HepG2 (cell line): Measurements from ENCODE around the gene FAM118A. TPM values are rescaled to one million over a fixed set of nuclear protein-coding genes. Genes with fewer than 3 reads are reported as not detected.

Experiments
- BCL6 ChIP-seq: IDR thresholded peaks from 2 replicates; pipeline ENCODE4 v1.6.1; 2016; ENCODE audit warnings: missing genetic modification reagents, missing compliant biosample characterization
- FIP1L1 ChIP-seq: fragments of 200-400 bp; formaldehyde crosslinking; IDR thresholded peaks from 2 replicates; pipeline ENCODE4 v1.6.1; 2018; ENCODE audit warnings: low read depth, mild to moderate bottlenecking, low read length, moderate library complexity, borderline replicate concordance; ENCODE audit not compliant: insufficient read depth
- FOXK2 ChIP-seq: fragments of 450-650 bp; IDR thresholded peaks from 2 replicates; pipeline ENCODE4 v1.6.1; 2016
- GATAD2A ChIP-seq: IDR thresholded peaks from 2 replicates; pipeline ENCODE4 v1.6.1; 2016
- HNRNPUL1 ChIP-seq: fragments of 200-400 bp; formaldehyde crosslinking; IDR thresholded peaks from 2 replicates; pipeline ENCODE4 v1.6.1; 2017; ENCODE audit warnings: low read depth, mild to moderate bottlenecking, low read length, moderate library complexity
- HOXA7 ChIP-seq: sonication (generic); formaldehyde crosslinking; IDR thresholded peaks from 2 replicates; pipeline ENCODE4 v1.8.1; 2022; ENCODE audit warnings: mild to moderate bottlenecking, missing genetic modification reagents, moderate library complexity
- JARID2 ChIP-seq: sonication (generic); formaldehyde crosslinking; IDR thresholded peaks from 2 replicates; pipeline ENCODE4 v1.8.1; 2023; ENCODE audit warnings: missing genetic modification reagents, inconsistent platforms; ENCODE audit not compliant: insufficient replicate concordance
- KLF13 ChIP-seq: sonication (generic); formaldehyde crosslinking; IDR thresholded peaks from 2 replicates; pipeline ENCODE4 v1.4.0; 2020; ENCODE audit warnings: mild to moderate bottlenecking, missing genetic modification reagents
- MEIS2 ChIP-seq: sonication (generic); formaldehyde crosslinking; IDR thresholded peaks from 2 replicates; pipeline ENCODE4 v1.9.0; 2021; ENCODE audit warnings: mild to moderate bottlenecking, missing genetic modification reagents
- NR1H2 ChIP-seq: sonication (generic); formaldehyde crosslinking; IDR thresholded peaks from 2 replicates; pipeline ENCODE4 v1.8.1; 2022; ENCODE audit warnings: low read depth, missing genetic modification reagents, borderline replicate concordance
- PCBP2 ChIP-seq: fragments of 200-400 bp; formaldehyde crosslinking; optimal IDR thresholded peaks from 2 replicates; pipeline ENCODE3; 2018; ENCODE audit warnings: low read length, low read depth; ENCODE audit not compliant: poor library complexity, severe bottlenecking
- REXO4 ChIP-seq: sonication (generic); formaldehyde crosslinking; IDR thresholded peaks from 2 replicates; pipeline ENCODE4 v1.8.0; 2022; ENCODE audit warnings: missing genetic modification reagents, mild to moderate bottlenecking, borderline replicate concordance
- SIN3A ChIP-seq: IDR thresholded peaks from 2 replicates; pipeline ENCODE4 v1.6.1; 2011; ENCODE audit warnings: low read depth, mild to moderate bottlenecking, control low read depth, low read length, borderline replicate concordance
- SRSF1 ChIP-seq: fragments of 200-400 bp; formaldehyde crosslinking; optimal IDR thresholded peaks from 2 replicates; pipeline ENCODE3; 2017; ENCODE audit warnings: mild to moderate bottlenecking, low read depth, low read length, moderate library complexity
- TMF1 ChIP-seq: sonication (generic); formaldehyde crosslinking; IDR thresholded peaks from 2 replicates; pipeline ENCODE4 v1.8.1; 2022; ENCODE audit warnings: low read depth, missing genetic modification reagents
- TOE1 ChIP-seq: sonication (generic); formaldehyde crosslinking; IDR thresholded peaks from 2 replicates; pipeline ENCODE4 v1.4.0; 2020; ENCODE audit warnings: mild to moderate bottlenecking, missing genetic modification reagents
- ZBTB42 ChIP-seq: sonication (generic); formaldehyde crosslinking; IDR thresholded peaks from 2 replicates; pipeline ENCODE4 v1.5.0; 2020; ENCODE audit warnings: mild to moderate bottlenecking, missing genetic modification reagents
- ZBTB43 ChIP-seq: sonication (generic); formaldehyde crosslinking; conservative IDR thresholded peaks from 2 replicates; pipeline ENCODE4 v1.4.0; 2020; ENCODE audit warnings: missing genetic modification reagents
- ZNF281 ChIP-seq: sonication (generic); formaldehyde crosslinking; IDR thresholded peaks from 2 replicates; pipeline ENCODE4 v1.4.0; 2020; ENCODE audit warnings: missing genetic modification reagents, borderline replicate concordance
- ZNF432 ChIP-seq: sonication (generic); formaldehyde crosslinking; IDR thresholded peaks from 2 replicates; pipeline ENCODE4 v1.5.0; 2020; ENCODE audit warnings: missing genetic modification reagents, mild to moderate bottlenecking, borderline replicate concordance
- ZNF484 ChIP-seq: sonication (generic); formaldehyde crosslinking; IDR thresholded peaks from 2 replicates; pipeline ENCODE4 v1.5.1; 2020; ENCODE audit warnings: mild to moderate bottlenecking, low read depth, missing genetic modification reagents, borderline replicate concordance
- ZNF530 ChIP-seq: sonication (generic); formaldehyde crosslinking; IDR thresholded peaks from 2 replicates; pipeline ENCODE4 v1.5.0; 2020; ENCODE audit warnings: low read depth, mild to moderate bottlenecking, missing genetic modification reagents
- ZNF547 ChIP-seq: sonication (generic); formaldehyde crosslinking; IDR thresholded peaks from 2 replicates; pipeline ENCODE4 v1.5.1; 2020; ENCODE audit warnings: mild to moderate bottlenecking, missing genetic modification reagents
- ZNF557 ChIP-seq: sonication (generic); formaldehyde crosslinking; IDR thresholded peaks from 2 replicates; pipeline ENCODE4 v1.4.0; 2020; ENCODE audit warnings: missing genetic modification reagents
- ZNF75D ChIP-seq: sonication (generic); formaldehyde crosslinking; IDR thresholded peaks from 2 replicates; pipeline ENCODE4 v1.8.1; 2023; ENCODE audit warnings: missing genetic modification reagents, mild to moderate bottlenecking, borderline replicate concordance
- ZSCAN22 ChIP-seq: sonication (generic); formaldehyde crosslinking; IDR thresholded peaks from 2 replicates; pipeline ENCODE4 v1.4.0; 2020; ENCODE audit warnings: mild to moderate bottlenecking, missing genetic modification reagents
- polyA plus RNA-seq, 8 experiments: library from polyadenylated mRNA; depleted of rRNA in 3 of 8; stranded (reverse) in 7 of 8; unstranded in 1 of 8; fragments of >200 nt; fragmentation: Illumina TruSeq in 4 of 8; extraction: Trizol in 4 of 8; gene quantifications; 2 replicates each; pipeline versions ENCODE4 v1.2.1 to v1.2.3, GENCODE V29; 2011 to 2016; ENCODE audit warnings: low read depth in 4 of 8, missing spikeins in 1 of 8, mixed read lengths in 1 of 8; ENCODE audit not compliant: insufficient read depth in 1 of 8
- total RNA-seq, 5 experiments: library from RNA; depleted of rRNA; stranded (reverse); fragments of >200 nt; fragmentation: Illumina TruSeq; extraction: Trizol; gene quantifications; 2 replicates each; pipeline ENCODE4 v1.2.3, GENCODE V29; 2016; ENCODE audit warnings: low read depth in 1 of 5
- TF ChIP-seq, protein P1 (sequence below): sonication (generic); formaldehyde crosslinking; IDR thresholded peaks from 2 replicates; pipeline ENCODE4 v1.4.0; 2020; ENCODE audit warnings: mild to moderate bottlenecking, missing genetic modification reagents
- TF ChIP-seq, protein P2 (sequence below): sonication (generic); formaldehyde crosslinking; IDR thresholded peaks from 2 replicates; pipeline ENCODE4 v1.4.0; 2020; ENCODE audit warnings: missing genetic modification reagents

FAM118A gene
- total and polyA plus RNA-seq, 2 of the 13 experiments (the other 11 are each of a cell fraction or from before 2014, with no cell fraction given) = 36.7 to 48.2 TPM

DNA sequence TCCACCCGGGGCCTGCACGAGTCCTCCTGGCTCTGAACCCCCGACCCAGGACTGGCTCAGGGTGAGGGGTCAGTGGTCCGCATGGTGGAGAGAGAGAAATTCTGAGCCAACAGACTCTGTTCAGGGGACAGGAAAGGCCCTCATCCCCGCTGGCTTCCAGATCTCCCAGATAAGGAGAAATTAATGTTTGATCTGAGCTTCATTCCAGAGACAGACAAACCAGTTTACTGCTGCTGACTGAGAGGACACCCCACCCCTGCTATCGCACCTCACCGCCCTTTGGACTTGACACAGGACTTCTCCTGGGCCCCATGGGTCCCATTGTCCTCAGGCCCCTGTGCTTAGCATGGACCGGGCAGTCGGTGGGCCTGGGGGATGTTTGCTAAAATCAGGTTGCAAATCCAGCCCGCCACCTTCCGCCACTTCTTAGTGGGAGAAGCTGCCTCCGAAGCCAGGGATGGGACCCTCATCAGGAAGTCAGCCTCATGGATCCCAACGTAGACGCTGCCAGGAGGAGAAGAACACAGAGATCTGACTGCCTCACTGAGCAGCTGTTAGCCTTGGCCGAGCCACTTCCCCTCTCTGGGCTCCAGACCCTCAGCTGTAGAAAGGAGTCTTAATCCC is 36.2 kb upstream of the FAM118A start (continued):
- TF ChIP-seq ZNF75D (CRISPR knock-in tag) (no peak), ZNF432 (CRISPR knock-in tag) (no peak), SIN3A (no peak), ZNF281 (CRISPR knock-in tag) (peak; percentile 72; the same call in 1 of the 2 replicates), FIP1L1 (no peak), ZBTB42 (0 out of 2 replicates have a peak, but pooled peaks have one; percentile 75), TOE1 (CRISPR knock-in tag) (no peak), MEIS2 (CRISPR knock-in tag) (peak; percentile 87), REXO4 (CRISPR knock-in tag) (no peak), FOXK2 (no peak), NR1H2 (no peak), GATAD2A (CRISPR knock-in tag) (peak; percentile 92), BCL6 (CRISPR knock-in tag) (peak; percentile 78; the same call in 1 of the 2 replicates), HOXA7 (no peak), TMF1 (0 out of 2 replicates have a peak, but pooled peaks have one; percentile 42), ZSCAN22 (no peak), SRSF1 (no peak), ZBTB43 (CRISPR knock-in tag) (no peak), ZNF484 (CRISPR knock-in tag) (no peak), PCBP2 (no peak), KLF13 (CRISPR knock-in tag) (no peak), ZNF547 (CRISPR knock-in tag) (0 out of 2 replicates have a peak, but pooled peaks have one; percentile 51), JARID2 (no peak), ZNF530 (CRISPR knock-in tag) (no peak), HNRNPUL1 (no peak), ZNF557 (CRISPR knock-in tag) (no peak)
- TF ChIP-seq, protein P1, sequence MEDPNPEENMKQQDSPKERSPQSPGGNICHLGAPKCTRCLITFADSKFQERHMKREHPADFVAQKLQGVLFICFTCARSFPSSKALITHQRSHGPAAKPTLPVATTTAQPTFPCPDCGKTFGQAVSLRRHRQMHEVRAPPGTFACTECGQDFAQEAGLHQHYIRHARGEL = no peak
- TF ChIP-seq, protein P2, sequence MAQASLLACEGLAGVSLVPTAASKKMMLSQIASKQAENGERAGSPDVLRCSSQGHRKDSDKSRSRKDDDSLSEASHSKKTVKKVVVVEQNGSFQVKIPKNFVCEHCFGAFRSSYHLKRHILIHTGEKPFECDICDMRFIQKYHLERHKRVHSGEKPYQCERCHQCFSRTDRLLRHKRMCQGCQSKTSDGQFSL (CRISPR knock-in tag) = no peak; the same call in 1 of the 2 replicates
